Measurements from ENCODE around the gene ZNF532.
"Not testable (repeated sequence)": the region's sequence is repeated elsewhere in the genome, so short reads cannot be mapped to it uniquely, and the experiment has no call there.

The ZNF532 gene

DNA sequence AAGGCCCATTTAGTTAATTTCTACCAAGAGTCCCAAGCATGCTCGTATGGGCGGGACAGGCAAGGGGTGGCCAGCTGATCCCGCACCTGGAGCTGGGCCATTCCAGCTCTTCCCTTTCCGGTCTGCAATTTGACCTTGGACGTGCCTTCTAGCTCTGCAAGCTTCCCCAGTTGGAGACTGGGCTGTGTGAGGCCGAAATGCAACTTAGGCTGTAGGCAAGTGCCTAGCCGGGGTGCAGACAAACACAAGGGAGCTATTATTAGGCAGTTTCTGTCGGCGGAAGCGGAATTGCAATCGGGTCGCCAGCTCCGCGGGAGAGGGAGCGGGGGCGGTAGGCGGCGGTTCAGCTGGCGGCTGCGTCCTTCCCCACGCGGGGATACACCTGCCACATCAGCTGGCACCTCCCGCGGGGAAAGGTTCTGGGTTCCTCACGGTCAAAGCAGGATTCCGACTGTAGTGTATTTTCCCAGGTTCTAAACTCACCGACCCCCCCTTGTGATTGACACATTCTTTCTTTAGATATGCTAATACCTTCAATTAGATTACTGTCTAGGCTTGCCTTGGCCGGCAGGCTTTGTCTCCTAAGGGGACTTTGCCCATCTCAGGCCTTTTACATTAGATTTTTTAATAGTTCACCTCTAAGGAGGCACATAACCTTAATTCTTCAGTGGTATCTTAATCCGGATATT lies 17.1 kb upstream of the ZNF532 start:
- no peak for DNase-seq (ENCODE audit: low read depth in 2 of 2)

DNA sequence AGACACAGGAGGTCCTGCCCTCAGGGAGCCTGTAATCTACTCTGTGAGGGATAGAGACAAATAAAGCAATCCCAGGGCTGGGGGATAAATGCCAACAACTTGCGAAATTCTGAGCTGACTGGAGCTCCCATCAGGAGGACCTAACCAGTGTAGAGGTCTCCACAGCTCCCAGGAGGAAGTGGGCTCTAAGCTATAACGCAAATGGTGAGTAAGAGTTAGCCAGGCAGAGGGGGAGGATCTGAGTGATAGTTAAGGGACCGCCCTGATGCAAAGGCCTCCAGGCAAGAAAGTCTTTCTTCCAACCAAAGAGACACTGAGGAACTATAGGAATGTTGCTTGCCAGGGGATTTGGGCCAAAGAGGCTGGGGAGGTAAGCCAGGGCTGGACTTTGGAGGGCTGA lies 16.0 kb upstream of the ZNF532 start:
- DNase-seq (ENCODE audit: low read depth in 2 of 2), result no peak

DNA sequence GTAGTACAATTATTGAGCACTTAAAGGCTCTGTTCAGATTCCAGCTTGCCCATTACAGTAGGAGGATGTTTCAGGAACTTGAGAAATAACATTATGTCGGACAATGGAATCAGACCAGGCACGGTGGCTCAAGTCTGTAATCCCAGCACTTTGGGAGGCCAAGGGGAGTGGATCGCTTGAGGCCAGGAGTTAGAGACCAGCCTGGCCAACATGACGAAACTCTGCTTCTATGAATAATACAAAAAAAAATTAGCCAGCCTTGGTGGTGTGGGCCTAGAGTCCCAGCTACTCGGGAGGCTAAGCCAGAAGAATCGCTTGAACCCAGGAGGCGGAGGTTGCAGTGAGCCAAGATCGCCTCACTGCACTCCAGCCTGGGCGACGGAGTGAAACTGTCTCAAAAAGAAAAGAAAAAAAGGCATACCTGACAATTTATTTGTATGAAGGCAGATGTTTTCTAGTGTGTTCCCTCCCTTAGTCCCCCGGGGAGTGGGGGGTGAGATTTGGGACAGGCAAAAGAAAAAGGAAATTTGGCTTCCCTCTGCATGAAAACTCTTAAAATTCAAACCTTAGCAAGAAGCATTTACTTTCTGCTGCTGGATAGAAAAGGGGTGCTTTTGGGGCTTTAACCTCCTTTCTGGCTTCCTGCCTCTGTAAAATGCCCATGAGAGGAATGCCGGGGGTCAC lies 13.7 kb upstream of the ZNF532 start:
- no peak for DNase-seq (ENCODE audit: low read depth in 2 of 2)

DNA sequence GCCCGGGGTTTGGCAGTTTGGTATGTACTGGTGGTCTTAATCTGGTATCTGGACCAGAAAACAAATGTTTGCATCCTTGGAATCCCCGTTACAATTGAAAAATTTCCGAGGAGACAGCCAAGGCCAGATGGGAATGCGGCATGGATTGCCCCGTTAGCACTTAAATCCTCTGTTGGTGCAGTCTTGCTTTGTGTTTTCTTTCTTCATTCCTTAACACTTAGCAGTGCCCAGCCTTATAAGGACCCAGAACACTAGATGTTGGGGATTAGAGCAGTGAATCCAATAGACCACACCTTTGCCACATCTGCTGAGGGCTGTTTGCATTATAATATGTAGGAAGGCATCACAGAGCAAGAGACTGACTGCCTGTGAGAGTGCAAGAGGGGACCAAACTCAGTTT lies 12.8 kb upstream of the ZNF532 start:
- DNase-seq (ENCODE audit: low read depth in 2 of 2), result no peak

DNA sequence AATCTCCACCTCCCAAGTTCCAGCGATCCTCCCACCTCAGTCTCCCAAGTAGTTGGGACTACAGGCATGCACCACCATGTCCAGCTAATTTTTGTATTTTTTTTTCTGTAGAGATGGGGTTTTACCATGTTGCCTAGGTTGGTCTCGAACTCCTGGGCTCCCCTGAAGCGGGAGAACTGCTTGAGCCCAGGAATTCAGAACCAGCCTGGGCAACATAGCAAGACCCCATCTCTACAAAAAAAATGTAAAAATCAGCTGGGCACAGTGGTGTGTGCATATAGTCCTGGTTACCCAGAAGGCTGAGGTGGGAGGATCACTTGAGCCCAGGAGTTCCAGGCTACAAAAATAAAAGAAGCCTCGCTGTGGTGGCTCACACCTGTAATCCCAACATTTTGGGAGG lies 12.0 kb upstream of the ZNF532 start:
- DNase-seq (ENCODE audit: low read depth in 2 of 2), result no peak

DNA sequence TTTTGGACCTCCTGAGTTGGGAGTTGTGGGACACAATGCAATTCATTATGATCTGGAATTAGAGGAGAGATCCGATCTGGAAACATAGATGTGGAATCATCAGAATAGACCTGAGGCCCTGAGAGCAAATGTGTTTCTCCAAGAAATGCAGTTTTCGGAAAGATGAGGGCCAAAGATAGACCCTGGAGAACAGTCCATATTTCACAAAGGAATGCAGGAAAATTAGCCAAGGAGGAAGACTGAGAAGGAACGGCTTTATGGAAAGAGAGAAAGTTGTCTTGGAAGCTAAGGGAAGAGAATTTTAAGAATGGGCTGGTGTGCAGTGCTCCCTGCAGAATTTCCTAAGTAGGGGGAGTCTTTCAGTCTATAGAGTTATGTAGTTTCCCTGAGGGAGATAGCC lies 11.1 kb upstream of the ZNF532 start:
- DNase-seq (ENCODE audit: low read depth in 2 of 2), result no peak

DNA sequence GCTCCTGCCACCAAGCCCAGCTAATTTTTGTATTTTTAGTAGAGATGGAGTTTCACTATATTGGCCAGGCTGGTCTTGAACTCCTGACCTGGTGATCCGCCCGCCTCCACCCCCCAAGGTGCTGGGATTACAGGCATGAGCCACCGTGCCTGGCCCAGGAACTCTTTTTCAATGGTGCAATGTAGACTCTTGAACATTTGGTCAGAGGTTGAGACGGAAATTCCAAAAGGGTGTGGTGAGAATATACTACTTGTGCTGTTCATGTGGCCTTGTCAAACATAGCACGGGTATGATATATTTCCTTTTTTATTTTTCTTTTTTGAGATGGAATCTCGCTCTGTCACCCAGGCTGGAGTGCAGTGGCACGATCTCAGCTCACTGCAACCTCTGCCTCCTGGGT lies 9.2 kb upstream of the ZNF532 start:
- not testable (repeated sequence) for DNase-seq (ENCODE audit: low read depth in 2 of 2)

GRCh38 chr18:58856881-58857280 lies 7.8 kb upstream of the ZNF532 start:
- no peak for DNase-seq (ENCODE audit: low read depth in 2 of 2)

DNA sequence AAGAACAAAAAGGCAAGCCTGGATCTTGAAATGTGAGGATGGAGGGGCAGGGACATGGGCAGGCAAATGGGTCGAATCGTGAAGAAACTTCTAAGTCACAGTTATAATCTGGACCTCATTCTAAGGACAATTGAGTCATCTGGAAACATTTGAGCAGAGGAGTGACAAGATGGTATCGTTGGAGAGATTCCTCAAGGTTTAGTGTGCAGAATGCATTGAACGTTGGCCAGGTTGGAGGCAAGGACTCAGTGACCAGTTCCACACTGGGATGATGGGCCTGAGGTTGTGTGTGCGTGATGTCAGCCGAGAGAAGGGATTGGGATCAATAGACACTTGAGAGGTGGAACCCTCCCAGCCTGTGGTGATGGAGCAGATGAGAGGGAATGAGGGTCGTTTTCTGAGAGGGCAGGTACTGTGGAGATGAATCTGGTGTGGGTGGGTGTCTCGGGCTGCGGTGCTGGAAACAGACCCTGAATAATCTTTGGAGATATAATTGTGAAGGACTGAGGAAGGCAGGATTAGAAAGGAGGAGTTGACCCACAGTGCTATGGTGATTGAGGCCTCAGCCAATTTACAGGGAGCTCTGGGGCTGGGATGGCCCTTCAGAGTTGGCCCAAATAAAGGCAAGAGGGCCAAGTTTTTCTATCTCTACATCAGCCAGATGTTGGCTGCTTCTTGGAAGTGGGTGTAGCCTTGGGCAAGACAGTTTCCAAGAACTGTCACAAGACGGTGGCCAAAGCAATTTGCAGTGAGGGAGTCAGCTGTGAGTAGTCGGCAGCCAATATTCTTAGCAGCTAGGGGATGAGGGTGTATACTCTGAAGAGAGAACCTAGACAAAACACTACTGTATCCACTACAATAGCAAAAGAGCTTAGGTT lies 5.8 kb upstream of the ZNF532 start:
- no peak for DNase-seq (ENCODE audit: low read depth in 2 of 2)

- no peak for DNase-seq (ENCODE audit: low read depth in 2 of 2)
Observed at GRCh38 chr18:58859907-58860306, 4.8 kb upstream of the ZNF532 start.

DNA sequence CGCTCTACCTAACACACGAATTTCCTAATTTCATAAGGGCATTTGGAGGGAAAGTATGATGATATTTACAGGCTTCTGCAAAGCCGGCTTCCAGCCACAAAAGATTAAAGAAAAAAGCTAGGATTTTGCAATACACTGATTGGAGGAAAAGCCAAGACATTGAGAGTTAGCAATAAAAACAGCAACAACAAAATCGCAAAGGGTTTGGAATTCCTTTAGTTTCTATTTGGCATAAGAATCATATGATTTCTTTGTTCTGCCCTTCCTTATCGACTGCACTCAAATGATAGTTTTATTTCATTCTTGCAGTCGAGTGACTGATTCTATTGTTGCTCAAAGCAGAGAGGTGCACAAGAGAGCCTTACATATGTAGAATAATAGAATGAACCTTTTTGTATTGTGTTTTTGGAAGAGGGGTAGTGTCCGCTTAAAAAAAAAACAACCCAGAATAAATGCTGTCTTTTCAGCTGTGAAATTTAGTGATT lies 3.9 kb upstream of the ZNF532 start:
- DNase-seq (ENCODE audit: low read depth in 2 of 2), result no peak

GRCh38 chr18:58861353-58861752 lies 3.3 kb upstream of the ZNF532 start:
- DNase-seq (ENCODE audit: low read depth in 2 of 2), result no peak

GRCh38 chr18:58861861-58862301 lies 2.8 kb upstream of the ZNF532 start:
- DNase-seq (ENCODE audit: low read depth in 2 of 2), result no peak

DNA sequence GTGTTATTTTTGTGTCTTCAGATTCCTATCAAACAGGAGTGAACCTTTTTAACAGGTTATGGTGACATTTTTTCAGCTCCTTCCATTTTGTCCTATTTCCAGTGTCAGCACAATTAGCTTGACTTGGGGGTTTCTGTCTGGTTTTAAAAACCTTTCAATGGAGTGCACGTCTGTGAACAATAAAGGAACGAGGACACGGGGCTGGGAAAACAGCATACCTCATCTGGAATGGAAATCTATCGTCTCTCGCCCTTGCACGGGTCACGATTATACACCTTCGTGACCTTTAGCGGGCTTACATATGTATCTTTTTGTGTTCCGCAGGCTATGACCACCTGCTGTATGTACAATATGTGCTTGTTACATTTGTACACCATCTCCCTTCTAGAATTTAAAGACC lies 2.3 kb upstream of the ZNF532 start:
- DNase-seq (ENCODE audit: low read depth in 2 of 2), result no peak

- DNase-seq (ENCODE audit: low read depth in 2 of 2), result no peak
Observed at GRCh38 chr18:58862851-58863538, 1.7 kb upstream of the ZNF532 start.

DNA sequence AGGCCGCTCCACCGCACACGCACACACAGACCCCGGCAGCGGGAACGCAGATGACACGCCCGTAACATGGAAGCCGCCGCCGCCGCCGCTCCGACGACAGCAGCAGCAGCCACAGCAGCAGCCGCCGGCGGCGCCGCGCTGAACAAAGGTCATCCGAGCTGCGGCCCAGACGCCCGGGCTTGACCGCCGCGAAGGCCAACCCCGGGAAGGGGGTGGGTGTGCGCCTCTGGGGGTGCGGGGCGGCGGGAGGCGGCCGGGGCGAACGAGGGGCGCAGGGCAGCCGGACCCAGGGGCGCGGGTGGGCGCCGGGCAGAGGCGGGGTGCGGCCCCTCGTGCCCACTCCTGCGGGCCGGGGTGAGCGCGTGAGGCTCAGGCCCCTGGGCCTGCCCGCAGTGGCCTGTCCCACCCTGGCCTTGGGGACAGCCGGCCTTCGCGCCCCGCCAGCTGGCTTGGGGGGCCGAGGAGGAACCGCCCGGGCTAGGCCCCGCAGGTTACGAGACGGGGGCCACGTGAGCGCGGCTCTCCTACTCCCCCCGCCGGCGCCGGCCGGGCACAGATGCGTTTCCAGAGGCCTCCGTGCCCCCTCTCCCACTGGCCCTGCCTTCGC lies 1.0 kb upstream of the ZNF532 start:
- no peak for DNase-seq (ENCODE audit: low read depth in 2 of 2)

DNA sequence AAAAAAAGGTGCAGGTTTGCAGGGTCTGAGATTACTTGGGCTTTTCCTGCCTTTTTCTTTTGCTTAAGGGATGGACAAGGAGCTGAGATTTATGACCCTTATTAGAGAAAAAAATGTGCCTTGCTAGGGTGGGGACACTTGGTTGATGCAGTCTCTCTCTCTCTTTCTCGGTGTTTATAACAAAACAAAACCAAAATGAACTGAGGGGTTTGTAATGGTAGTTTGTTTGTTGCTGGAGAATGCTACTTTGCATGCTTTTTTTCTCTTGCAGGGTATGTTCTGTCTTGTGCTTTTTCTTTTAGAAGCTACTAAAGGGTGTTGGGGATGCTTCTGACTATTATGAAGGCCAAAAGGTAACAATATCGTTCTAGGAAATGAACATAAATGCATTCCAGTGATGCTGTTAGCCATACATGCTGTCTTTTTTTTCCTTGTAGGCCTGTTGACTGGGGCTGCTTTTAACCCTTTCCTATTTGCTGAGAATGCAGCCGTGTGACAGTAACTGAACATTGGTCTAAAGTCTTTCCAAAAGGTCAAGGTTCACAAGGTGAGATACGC lies 435 bp downstream of the ZNF532 start:
- no peak for DNase-seq (ENCODE audit: low read depth in 2 of 2)

DNA sequence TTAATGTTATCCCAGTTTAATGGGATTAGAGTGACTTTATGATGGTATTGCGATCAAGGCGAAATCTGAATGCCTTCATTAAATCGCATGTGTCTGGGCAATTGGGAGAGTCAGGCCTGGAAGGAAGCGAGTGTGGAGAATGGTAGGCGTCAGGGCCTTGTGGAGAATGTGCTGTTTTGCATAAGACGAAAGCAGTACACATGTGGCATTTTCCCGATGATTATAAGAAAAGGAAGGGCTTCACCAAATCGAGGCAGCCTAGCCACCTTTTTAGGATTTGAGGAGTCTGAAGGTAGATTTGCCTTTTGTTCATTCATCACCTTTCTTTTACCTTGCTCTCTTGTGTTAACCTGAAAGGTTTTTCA lies 1.0 kb downstream of the ZNF532 start:
- no peak for DNase-seq (ENCODE audit: low read depth in 2 of 2)

DNA sequence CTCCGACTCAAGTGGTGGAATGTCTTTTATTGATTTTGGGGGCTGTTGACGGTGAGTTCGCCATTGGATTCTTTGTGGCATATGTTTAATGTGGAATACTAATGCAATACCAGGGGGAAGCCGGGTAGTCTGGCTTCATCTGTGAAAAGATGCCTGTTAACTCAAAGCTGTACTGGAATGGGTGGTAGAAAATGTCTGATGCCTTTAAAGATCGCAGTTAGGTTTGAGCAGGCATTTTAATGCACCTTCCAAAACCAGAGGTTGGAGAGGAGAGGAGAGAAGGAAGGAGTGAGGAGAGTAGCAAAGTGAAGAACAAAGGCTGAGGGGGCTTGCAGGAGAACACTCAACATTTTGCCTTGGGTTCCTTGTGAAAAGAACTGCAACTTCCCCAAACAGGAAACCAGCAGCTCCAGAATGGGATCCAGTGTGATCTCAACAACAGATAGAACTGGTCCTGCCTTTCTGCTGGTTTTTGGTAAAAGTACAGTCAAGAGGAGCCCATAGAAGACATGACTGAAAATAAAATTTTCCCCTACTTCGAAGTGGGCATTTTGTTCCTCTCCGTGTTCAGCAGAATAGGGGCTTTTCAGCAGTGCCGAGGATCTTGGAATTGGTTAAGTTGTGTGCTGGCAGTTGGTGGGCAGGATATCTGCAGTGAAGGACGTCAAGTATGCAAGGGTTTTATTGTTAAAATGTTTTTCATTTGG lies 1.5 kb downstream of the ZNF532 start:
- DNase-seq (ENCODE audit: low read depth in 2 of 2), result no peak

DNA sequence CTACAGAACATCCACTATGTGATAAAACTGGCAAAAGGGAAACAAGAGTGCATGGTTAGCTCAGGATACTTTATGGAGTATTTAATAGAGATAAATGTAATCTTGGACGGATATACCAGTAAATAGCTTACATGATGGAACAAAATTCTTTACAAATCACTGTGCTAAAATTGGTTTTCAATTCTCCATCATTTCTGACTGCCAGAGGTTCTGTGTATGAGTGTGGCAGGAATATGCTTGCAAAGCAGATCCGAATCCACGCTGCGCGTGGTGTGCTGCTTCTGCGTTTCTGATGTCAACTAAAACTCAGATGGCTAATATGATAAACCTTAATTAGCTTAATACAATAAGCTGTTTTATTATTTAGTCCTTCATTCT lies 2.1 kb downstream of the ZNF532 start:
- no peak for DNase-seq (ENCODE audit: low read depth in 2 of 2)

All from stimulated activated CD8-positive, alpha-beta memory T cell treated with anti-CD3 and anti-CD28 coated beads, Interleukin-7, amount 100 ng/mL, for 1 hour (primary cell).